Inflammatory macrophage treated with lipopolysaccharide for 4 hours (primary cell): ENCODE data around the gene CTDSP2.
A peak's percentile ranks its signal among the peaks of the same experiment; 100 is the strongest.
"Not testable (repeated sequence)": the region's sequence is repeated elsewhere in the genome, so short reads cannot be mapped to it uniquely, and the experiment has no call there.

Experiments
- DNase-seq: peaks from one replicate; pipeline ENCODE4 v3.0.0-alpha.2; 2020

CTDSP2 gene

GRCh38 chr12:57832966-57833365 lies 13.6 kb downstream of the CTDSP2 start:
- no peak for DNase-seq

GRCh38 chr12:57830393-57830792 lies 16.1 kb downstream of the CTDSP2 start:
- no peak for DNase-seq

- peak; percentile 27 for DNase-seq
Measured at GRCh38 chr12:57829025-57829777, 17.3 kb downstream of the CTDSP2 start.

- no peak for DNase-seq
Measured at GRCh38 chr12:57826966-57827365, 19.6 kb downstream of the CTDSP2 start.

- no peak for DNase-seq
Measured at GRCh38 chr12:57826400-57826799, 20.1 kb downstream of the CTDSP2 start.

GRCh38 chr12:57825451-57825850 lies 21.1 kb downstream of the CTDSP2 start:
- DNase-seq: no peak

GRCh38 chr12:57823908-57824640 lies 22.5 kb downstream of the CTDSP2 start:
- no peak for DNase-seq

GRCh38 chr12:57823131-57823907 lies 23.2 kb downstream of the CTDSP2 start:
- DNase-seq: no peak

- DNase-seq: no peak
Measured at GRCh38 chr12:57822392-57823130, 24.0 kb downstream of the CTDSP2 start.

- no peak for DNase-seq
Measured at GRCh38 chr12:57821474-57822214, 24.9 kb downstream of the CTDSP2 start.

- DNase-seq: not testable (repeated sequence)
Measured at GRCh38 chr12:57821015-57821414, 25.5 kb downstream of the CTDSP2 start.

- DNase-seq: not testable (repeated sequence)
Measured at GRCh38 chr12:57820119-57820518, 26.4 kb downstream of the CTDSP2 start.

GRCh38 chr12:57817990-57818331 lies 28.6 kb downstream of the CTDSP2 start:
- DNase-seq: not testable (repeated sequence)

GRCh38 chr12:57817261-57817989 lies 29.1 kb downstream of the CTDSP2 start:
- no peak for DNase-seq

GRCh38 chr12:57816855-57817151 lies 29.7 kb downstream of the CTDSP2 start:
- peak; percentile 90 for DNase-seq

GRCh38 chr12:57816001-57816854 lies 30.3 kb downstream of the CTDSP2 start:
- DNase-seq: no peak

GRCh38 chr12:57815177-57816000 lies 31.1 kb downstream of the CTDSP2 start:
- no peak for DNase-seq

GRCh38 chr12:57813971-57814772 lies 32.4 kb downstream of the CTDSP2 start:
- no peak for DNase-seq
